GM12878 (cell line): ENCODE results near the gene PSMD13. TPM values are rescaled to one million over a fixed set of nuclear protein-coding genes. Genes with fewer than 3 reads are reported as not detected.

Experiments
- ATAC-seq: fragments of 200-7000 bp; cut with Tn5 transposase; 3 replicates; pipeline ENCODE4 v1.9.1; 2020; ENCODE audit warnings: mild to moderate bottlenecking, moderate library complexity
- BruUV-seq: library from RNA; stranded (reverse); fragments of 400-500 nt; replicated peaks from 2 replicates; lab custom pipeline; 2021; lab: Mats Ljungman, UMichigan
- CTCF ChIA-PET: fragments of 300-600 bp; sonication (Branson Sonifier 250); formaldehyde crosslinking; extraction: SDS; loops from one replicate; lab custom pipeline; 2021; ENCODE audit warnings: inconsistent platforms; lab: Yijun Ruan, JAX
- POLR2A ChIA-PET: fragments of 350-600 bp; formaldehyde crosslinking; extraction: SDS; loops from one replicate; lab custom pipeline; 2021; ENCODE audit warnings: inconsistent platforms; lab: Charles Lee
- RAD21 ChIA-PET: fragments of 300-600 bp; sonication (Branson Sonifier 250); formaldehyde crosslinking; loops from one replicate; lab custom pipeline; 2023; ENCODE audit warnings: antibody characterized with exemption; ENCODE audit not compliant: unreplicated experiment; lab: Charles Lee
- SMC1A ChIA-PET: fragments of 300-600 bp; sonication (Branson Sonifier 250); formaldehyde crosslinking; loops from one replicate; lab custom pipeline; 2023; ENCODE audit not compliant: unreplicated experiment, uncharacterized antibody; lab: Charles Lee
- DNase-seq: peaks from one replicate; pipeline ENCODE4 v3.0.0-alpha.2; 2011; ENCODE audit warnings: low read depth, low spot score
- FAIRE-seq: peaks from 3 replicates; lab custom pipeline; 2011; peaks lifted over from hg19 to GRCh38; lab: Jason Lieb, UNC
- H2AFZ ChIP-seq: 2 replicates; pipeline ENCODE4 v1.6.0; 2011; ENCODE audit warnings: low read depth, low read length, control low read depth; ENCODE audit not compliant: control insufficient read depth
- H3K27ac ChIP-seq: 2 replicates; pipeline ENCODE4 v1.5.1; 2011; ENCODE audit warnings: control low read depth; ENCODE audit not compliant: control insufficient read depth, insufficient read depth
- H3K27me3 ChIP-seq, 2 experiments: replicated peaks in 1 of 2; 2 replicates each; pipeline versions ENCODE4 v1.6.0 to v1.6.1; 2011; ENCODE audit warnings: low read length in 1 of 2; ENCODE audit not compliant: control insufficient read depth in 2 of 2, insufficient read depth in 2 of 2
- H3K36me3 ChIP-seq, 2 experiments: 2 replicates each; pipeline ENCODE4 v1.5.1; 2011; ENCODE audit warnings: low read length in 1 of 2; ENCODE audit not compliant: control insufficient read depth in 2 of 2, insufficient read depth in 2 of 2
- H3K4me1 ChIP-seq: 2 replicates; pipeline ENCODE4 v1.6.1; 2011; ENCODE audit warnings: mild to moderate bottlenecking, low read length, moderate library complexity, mixed read lengths; ENCODE audit not compliant: control insufficient read depth, insufficient read depth
- H3K4me2 ChIP-seq: 2 replicates; pipeline ENCODE4 v1.6.0; 2011; ENCODE audit warnings: control low read depth; ENCODE audit not compliant: control insufficient read depth, insufficient read depth
- H3K4me3 ChIP-seq: fragments of 200-600 bp; sonication (generic); 2 replicates; pipeline ENCODE4 v1.5.1; 2016
- H3K79me2 ChIP-seq: 2 replicates; pipeline ENCODE4 v1.6.0; 2011; ENCODE audit warnings: low read length; ENCODE audit not compliant: control insufficient read depth, insufficient read depth
- H3K9ac ChIP-seq: 2 replicates; pipeline ENCODE4 v1.8.0; 2011; ENCODE audit warnings: low read length, control low read depth, mixed read lengths; ENCODE audit not compliant: control insufficient read depth, insufficient read depth
- H3K9me3 ChIP-seq: replicated peaks from 3 replicates; pipeline ENCODE4 v1.5.1; 2011; ENCODE audit warnings: mild to moderate bottlenecking, low read length; ENCODE audit not compliant: control insufficient read depth, insufficient read depth
- H4K20me1 ChIP-seq: 2 replicates; pipeline ENCODE4 v1.6.0; 2011; ENCODE audit not compliant: control insufficient read depth, insufficient read depth
- BRCA1 ChIP-seq: IDR thresholded peaks from 2 replicates; pipeline ENCODE4 v1.6.1; 2011; ENCODE audit warnings: low read depth, low read length, improper control_type of control experiment
- EP300 ChIP-seq, 2 experiments: fragments of 150-350 bp in 1 of 2; IDR thresholded peaks; 2 replicates each; pipeline ENCODE4 v1.6.1; 2011 to 2012; ENCODE audit warnings: low read depth in 2 of 2, low read length in 2 of 2, borderline replicate concordance in 1 of 2, improper control_type of control experiment in 1 of 2, inconsistent platforms in 1 of 2; ENCODE audit not compliant: control insufficient read depth in 1 of 2
- JUND ChIP-seq: IDR thresholded peaks from 2 replicates; pipeline ENCODE4 v1.6.1; 2012; ENCODE audit warnings: low read depth, mild to moderate bottlenecking, low read length, improper control_type of control experiment, moderate library complexity
- MTA3 ChIP-seq: IDR thresholded peaks from 2 replicates; pipeline ENCODE4 v1.6.1; 2012; ENCODE audit warnings: low read length, inconsistent platforms, borderline replicate concordance
- RUNX3 ChIP-seq: IDR thresholded peaks from 2 replicates; pipeline ENCODE4 v1.6.1; 2012; ENCODE audit warnings: low read length, inconsistent platforms
- ZBED1 ChIP-seq: IDR thresholded peaks from 2 replicates; pipeline ENCODE4 v1.6.1; 2016; ENCODE audit warnings: borderline replicate concordance
- ZZZ3 ChIP-seq: IDR thresholded peaks from 2 replicates; pipeline ENCODE4 v1.6.1; 2011; ENCODE audit warnings: low read depth; ENCODE audit not compliant: control insufficient read depth, insufficient read length
- WGBS: methylation state at CpG from one replicate; pipeline ENCODE4 v1.1.6; 2016; ENCODE audit warnings: low lambda C conversion rate; ENCODE audit not compliant: insufficient replicate concordance, insufficient coverage; ENCODE audit errors: missing lambda C conversion rate; 5-methylcytosine and 5-hydroxymethylcytosine counted together
- in situ Hi-C: fragments of 300-500 bp; cut with MboI; formaldehyde crosslinking; loops from 9 replicates; pipeline ENCODE4 v1.14.3; 2018; ENCODE audit warnings: mixed read lengths
- intact Hi-C: fragments of 100-400 bp; cut with micrococcal nuclease; formaldehyde crosslinking; loops from one replicate; pipeline ENCODE4 v1.14.2; 2022; ENCODE audit not compliant: unreplicated experiment
- polyA plus RNA-seq, 11 experiments: library from polyadenylated mRNA; depleted of rRNA in 4 of 11; unstranded in 6 of 11; stranded (reverse) in 5 of 11; fragments of >200 nt; fragmentation: Nextera tagmentation in 4 of 11; fragmentation: Illumina TruSeq in 1 of 11; extraction: Ambion mirVana in 4 of 11; extraction: Trizol in 1 of 11; gene quantifications; 1 replicate in 1 of 11; 2 replicates in 10 of 11; pipeline versions ENCODE4 v1.2.1 to v1.2.3, GENCODE V29; 2011 to 2016; ENCODE audit warnings: inconsistent platforms in 2 of 11, missing spikeins in 2 of 11, low read depth in 1 of 11
- total RNA-seq, 4 experiments: library from RNA; depleted of rRNA in 3 of 4; stranded (reverse); fragments of >200 nt in 3 of 4; fragmentation: Illumina TruSeq in 1 of 4; extraction: Trizol in 1 of 4; gene quantifications; 2 replicates each; pipeline versions ENCODE4 v1.2.1 to v1.2.3, GENCODE V29; 2013 to 2021
- TF ChIP-seq, protein P1 (sequence below): IDR thresholded peaks from 2 replicates; pipeline ENCODE4 v1.6.1; 2012; ENCODE audit warnings: low read depth, low read length, improper control_type of control experiment

PSMD13 gene
- total and polyA plus RNA-seq, 10 of the 15 experiments (the other 5 are each of a cell fraction or from before 2014, with no cell fraction given), result 141 to 303 (median 177) TPM

DNA sequence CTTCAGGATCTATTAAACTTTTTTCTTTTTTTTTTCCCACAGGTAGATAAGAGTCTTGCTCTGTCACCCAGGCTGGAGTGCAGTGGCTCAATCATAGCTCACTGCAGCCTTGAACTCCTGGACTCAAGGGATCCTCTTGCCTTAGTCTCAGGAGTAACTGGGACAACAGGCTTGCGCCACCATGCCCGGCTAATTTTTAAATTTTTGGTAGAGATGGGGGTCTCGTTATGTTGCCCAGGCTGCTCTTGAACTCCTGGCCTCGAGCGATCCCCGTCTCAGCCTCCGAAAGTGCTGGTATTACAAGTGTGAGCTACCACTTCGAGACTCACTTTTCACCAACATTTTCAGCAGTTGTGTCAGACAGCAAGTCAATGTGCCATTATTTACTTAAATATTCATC, 1.6 kb upstream of the PSMD13 start:
- DNase-seq (no peak), FAIRE-seq (no peak), ATAC-seq (no peak)
- no peaks in the 10 kb centered on the region for H3K9me3 ChIP-seq
- H3K79me2 ChIP-seq, result peaks cover 38% of the 10 kb centered on the region
- in situ Hi-C loops, result no loop called here
- ChIA-PET POLR2A (interaction anchor here (1.1 to 2.6 kb wide), 3 partner anchors 16 to 117 kb away, joined by 3 to 12 read pairs (median 4); partner anchors contain the start of genes BET1L and RIC8A), SMC1A (interaction anchor here (0.6 to 1.3 kb wide), 4 partner anchors 15 to 278 kb away, joined by 3 to 4 read pairs (median 3); no protein-coding TSS in a partner anchor), CTCF (interaction anchor here (0.8 to 1.4 kb wide), 3 partner anchors 19 to 74 kb away, joined by 3 to 4 read pairs (median 3); partner anchors contain the start of gene BET1L), RAD21 (interaction anchor here (0.8 to 1.9 kb wide), 2 partner anchors 23 to 28 kb away, joined by 3 to 6 read pairs; partner anchors contain the start of genes BET1L and RIC8A)
- no peak overlapping the region for H2AFZ ChIP-seq
- H3K36me3 ChIP-seq, result 0 out of 4 replicates have a peak, but pooled peaks cover 0 to 10% of the 10 kb centered on the region in 2 experiments
- H3K4me1 ChIP-seq, result no peaks in the 10 kb centered on the region
- peak overlapping the region; percentile 86 for H3K9ac ChIP-seq
- BruUV-seq, result TSS peak; percentile 78
- H3K4me3 ChIP-seq, result peak overlapping the region; percentile 80
- intact Hi-C loops, result no loop called here
- peak overlapping the region; percentile 71 for H3K27ac ChIP-seq
- no peaks in the 10 kb centered on the region for H4K20me1 ChIP-seq
- 80% methylated on average over 8 of the region's 8 CpGs for WGBS
- no peaks in the 10 kb centered on the region for H3K27me3 ChIP-seq
- TF ChIP-seq ZZZ3, result no peak
- TF ChIP-seq, protein P1, sequence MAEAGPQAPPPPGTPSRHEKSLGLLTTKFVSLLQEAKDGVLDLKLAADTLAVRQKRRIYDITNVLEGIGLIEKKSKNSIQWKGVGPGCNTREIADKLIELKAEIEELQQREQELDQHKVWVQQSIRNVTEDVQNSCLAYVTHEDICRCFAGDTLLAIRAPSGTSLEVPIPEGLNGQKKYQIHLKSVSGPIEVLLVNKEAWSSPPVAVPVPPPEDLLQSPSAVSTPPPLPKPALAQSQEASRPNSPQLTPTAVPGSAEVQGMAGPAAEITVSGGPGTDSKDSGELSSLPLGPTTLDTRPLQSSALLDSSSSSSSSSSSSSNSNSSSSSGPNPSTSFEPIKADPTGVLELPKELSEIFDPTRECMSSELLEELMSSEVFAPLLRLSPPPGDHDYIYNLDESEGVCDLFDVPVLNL, result no peak
- TF ChIP-seq BRCA1, result no peak
- TF ChIP-seq ZBED1, result no peak
- no peak for TF ChIP-seq EP300 (IDR thresholded peaks at IDR 0.05; ENCODE audit: borderline replicate concordance in 1 of 2, control insufficient read depth in 1 of 2, low read depth in 2 of 2, low read length in 2 of 2)
- TF ChIP-seq JUND, result no peak
- no peak for TF ChIP-seq MTA3
- TF ChIP-seq RUNX3, result no peak
- H3K4me2 ChIP-seq, result peak overlapping the region; percentile 98
